ENCODE results near the gene ESX1. TPM values are rescaled to one million over a fixed set of nuclear protein-coding genes. Genes with fewer than 3 reads are reported as not detected.

Gene ESX1
- not detected for total RNA-seq
- long read RNA-seq, donor 1, result 0 reads
- long read RNA-seq, donor 2, result 0 reads

GRCh38 chrX:104254442-104255115, at the start of gene ESX1:
ESX1 (minus strand) TSS chrX:104254933; CDS start chrX:104254849, 84 bp downstream.
- Histone ChIP-seq H3K4me1 (ENCODE audit: low read depth) (no peaks in the 10 kb centered on the region), H3K36me3 (ENCODE audit: low read depth) (no peaks in the 10 kb centered on the region), H3K4me3 (no peak within 1 kb of the TSS), H3K9me3 (no peaks in the 10 kb centered on the region)
- intact Hi-C loops (cut with DNase I, micrococcal nuclease), result no loop called here
- ATAC-seq (no peak), DNase-seq (peak in 1 of 3 donors; percentile 1)
- no peak for TF ChIP-seq CTCF (IDR thresholded peaks at IDR 0.05)

- DNase-seq, result no peak
- H3K9me3 ChIP-seq, result no peaks in the 10 kb centered on the region
- intact Hi-C loops (cut with DNase I, micrococcal nuclease), result no loop called here
- no peak overlapping the region for H3K4me3 ChIP-seq
- H3K36me3 ChIP-seq (ENCODE audit: low read depth), result no peaks in the 10 kb centered on the region
- no peak for ATAC-seq
- TF ChIP-seq CTCF (IDR thresholded peaks at IDR 0.05), result no peak
- H3K4me1 ChIP-seq (ENCODE audit: low read depth), result no peaks in the 10 kb centered on the region
These were observed 40.9 kb upstream of the ESX1 start for GRCh38 chrX:104295636-104296035.

- Histone ChIP-seq H3K36me3 (ENCODE audit: low read depth) (no peaks in the 10 kb centered on the region), H3K9me3 (no peaks in the 10 kb centered on the region), H3K4me3 (no peak overlapping the region), H3K4me1 (ENCODE audit: low read depth) (no peaks in the 10 kb centered on the region)
- intact Hi-C loops (cut with DNase I, micrococcal nuclease), result no loop called here
- DNase-seq, result no peak
- ATAC-seq, result no peak
- no peak for TF ChIP-seq CTCF (IDR thresholded peaks at IDR 0.05)
These were observed 34.2 kb upstream of the ESX1 start for GRCh38 chrX:104288961-104289360.

GRCh38 chrX:104288269-104288668, 33.5 kb upstream of the ESX1 start:
- DNase-seq, result no peak
- no peaks in the 10 kb centered on the region for H3K4me1 ChIP-seq (ENCODE audit: low read depth)
- no peak for ATAC-seq
- no peak for TF ChIP-seq CTCF (IDR thresholded peaks at IDR 0.05)
- H3K4me3 ChIP-seq, result no peak overlapping the region
- intact Hi-C loops (cut with DNase I, micrococcal nuclease), result no loop called here
- H3K9me3 ChIP-seq, result no peaks in the 10 kb centered on the region
- H3K36me3 ChIP-seq (ENCODE audit: low read depth), result no peaks in the 10 kb centered on the region

GRCh38 chrX:104285201-104285600, 30.5 kb upstream of the ESX1 start:
- Histone ChIP-seq H3K4me3 (no peak overlapping the region), H3K36me3 (ENCODE audit: low read depth) (no peaks in the 10 kb centered on the region), H3K4me1 (ENCODE audit: low read depth) (no peaks in the 10 kb centered on the region), H3K9me3 (no peaks in the 10 kb centered on the region)
- intact Hi-C loops (cut with DNase I, micrococcal nuclease), result no loop called here
- ATAC-seq (no peak), DNase-seq (no peak)
- TF ChIP-seq CTCF (IDR thresholded peaks at IDR 0.05), result no peak
